ENCODE data around the gene GPR87.

Gene GPR87

DNA sequence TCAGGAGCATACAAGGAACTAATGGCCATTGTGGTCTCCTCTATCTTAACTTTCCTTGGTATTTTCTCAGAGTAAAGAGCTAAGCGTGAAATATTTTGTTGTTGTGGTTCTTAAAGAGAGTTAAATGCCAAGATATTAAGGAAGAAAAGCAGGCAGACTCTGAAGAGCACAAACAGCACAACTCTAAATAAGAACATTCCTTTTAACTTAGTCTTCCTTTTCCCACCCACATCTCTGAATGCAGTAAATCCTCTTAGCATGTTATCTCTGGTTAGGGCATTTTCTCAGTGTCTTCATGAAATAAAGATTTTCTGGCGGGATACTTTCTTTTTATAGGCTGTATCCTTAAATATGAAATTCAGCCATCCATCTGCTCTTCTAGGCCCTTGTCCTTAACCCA lies 1.5 kb downstream of the GPR87 start:
- no peak for DNase-seq

DNA sequence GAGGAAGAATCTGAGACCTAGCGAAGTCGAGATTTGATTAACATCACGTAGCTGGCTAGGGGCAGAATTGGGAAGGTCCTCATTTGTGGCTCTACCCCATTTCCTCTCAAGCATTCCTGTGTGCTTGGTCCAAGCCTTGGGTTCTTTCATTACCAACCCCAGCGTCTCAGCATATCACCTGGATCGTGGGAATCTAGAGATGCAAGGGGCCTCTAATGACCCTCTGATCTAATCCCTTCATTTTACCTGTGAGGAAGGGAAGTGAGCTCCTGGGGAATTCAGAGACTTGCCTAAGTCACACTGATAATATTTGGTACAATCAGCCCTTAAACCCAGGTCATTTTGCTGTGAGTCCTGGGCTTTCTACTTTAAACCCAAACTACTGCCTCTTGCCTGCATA lies 2.0 kb downstream of the GPR87 start:
- DNase-seq: no peak

DNA sequence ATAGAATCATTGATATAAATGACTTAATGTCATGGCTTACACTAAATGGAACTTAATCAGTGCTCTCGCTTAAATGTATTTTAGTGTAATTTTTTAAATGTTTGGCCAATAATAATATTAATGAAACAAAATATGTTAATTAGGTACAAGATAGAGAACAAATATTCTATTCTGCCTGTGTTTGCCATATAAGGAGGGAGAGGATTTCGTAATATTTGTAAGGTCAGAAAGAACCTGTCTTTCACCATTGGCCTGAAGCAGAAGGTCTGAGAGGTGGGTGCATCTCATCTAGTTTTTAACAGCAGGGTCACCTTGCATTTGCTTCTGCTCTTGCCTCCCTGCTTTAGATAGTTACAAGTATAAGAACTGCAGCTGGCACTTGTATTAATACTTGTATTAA lies 2.5 kb downstream of the GPR87 start:
- no peak for DNase-seq

GRCh38 chr3:151312972-151313371 lies 3.6 kb downstream of the GPR87 start:
- DNase-seq: no peak

GRCh38 chr3:151309566-151309965 lies 7.1 kb downstream of the GPR87 start:
- DNase-seq: no peak

- no peak for DNase-seq
Observed at GRCh38 chr3:151307583-151308488, 8.8 kb downstream of the GPR87 start.

- no peak for DNase-seq
Observed at GRCh38 chr3:151307131-151307530, 9.5 kb downstream of the GPR87 start.

DNA sequence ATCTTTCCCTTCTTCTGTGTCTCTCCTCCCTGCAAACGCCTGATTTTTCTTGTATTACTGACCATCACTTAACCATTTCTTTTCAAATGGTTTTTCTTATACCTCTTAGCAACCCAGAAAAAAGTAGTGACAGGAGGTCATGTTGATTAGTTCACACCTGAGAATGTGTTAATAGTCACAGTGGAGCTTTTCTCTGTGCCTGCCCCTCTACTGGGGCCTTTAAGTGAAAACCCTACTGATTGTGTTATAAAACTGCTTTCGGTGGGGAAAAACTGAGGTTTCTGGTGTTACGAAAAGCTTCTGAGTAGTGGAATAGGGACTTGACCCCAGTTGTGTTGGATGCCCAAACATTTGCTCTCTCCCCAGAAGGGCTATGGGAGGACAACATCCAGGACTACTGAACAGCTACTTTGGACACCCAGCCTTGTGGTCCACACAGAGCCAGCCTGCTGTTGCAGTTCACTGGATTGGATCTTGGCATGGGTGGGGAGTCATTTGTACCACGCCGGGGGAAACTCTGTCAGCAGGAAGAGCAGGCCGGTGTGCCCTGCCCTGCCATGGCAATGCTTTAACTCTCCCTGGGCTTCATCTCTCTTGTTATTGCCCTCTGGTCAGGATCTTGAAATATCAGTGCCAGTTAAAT lies 10.3 kb downstream of the GPR87 start:
- DNase-seq: no peak

DNA sequence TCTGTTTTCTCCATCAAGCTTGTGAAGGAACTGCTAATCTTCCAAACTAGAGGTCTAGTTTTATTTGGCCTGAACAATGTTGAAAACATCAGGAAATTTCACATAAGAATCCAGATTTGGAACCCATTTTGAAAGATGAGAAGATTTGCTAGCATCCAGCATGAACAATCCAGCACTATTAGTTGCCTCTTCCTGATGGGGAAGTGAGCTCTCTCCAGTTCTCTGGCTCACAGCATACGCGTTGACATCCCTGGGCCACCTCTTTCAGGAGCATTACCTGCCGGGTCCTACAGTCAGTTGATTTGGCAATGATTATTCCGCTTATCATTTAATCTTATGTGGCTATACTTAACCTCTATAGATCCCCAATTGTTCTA lies 10.9 kb downstream of the GPR87 start:
- DNase-seq: no peak

DNA sequence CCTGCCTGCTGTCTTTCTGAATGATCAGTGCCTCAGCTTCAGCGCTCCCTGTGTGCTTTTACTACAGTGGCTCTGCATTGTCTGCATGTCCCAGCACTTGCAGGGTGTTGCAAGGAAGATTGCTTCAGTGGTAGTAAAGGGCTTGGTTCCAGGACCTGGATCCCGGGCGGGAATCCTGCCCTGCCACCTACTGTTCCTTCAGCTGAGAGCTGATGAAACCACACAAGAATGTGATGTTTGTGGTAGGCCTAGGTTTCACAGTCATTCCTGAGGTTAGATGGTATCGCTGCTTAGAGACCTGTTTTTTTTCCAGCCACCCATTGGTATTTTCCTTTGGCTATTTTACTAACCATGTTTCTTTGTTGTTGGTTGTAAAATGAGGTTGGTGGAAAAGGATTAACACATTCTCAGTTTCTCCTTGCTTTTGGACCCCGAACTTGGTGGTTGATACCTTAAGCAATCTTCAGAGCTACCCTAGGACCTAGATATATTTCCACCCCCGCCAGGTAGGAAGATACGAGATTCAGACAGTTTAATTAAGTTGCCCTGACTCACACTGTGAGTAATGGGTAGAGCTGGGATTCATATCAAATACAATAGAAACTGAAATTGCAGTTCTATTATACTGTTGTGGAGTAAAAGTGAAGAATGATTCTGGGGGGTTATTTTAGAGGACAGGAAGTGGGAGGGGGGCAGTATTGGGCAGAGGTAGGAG lies 11.4 kb downstream of the GPR87 start:
- peak; percentile 4 for DNase-seq

GRCh38 chr3:151303751-151304150 lies 12.9 kb downstream of the GPR87 start:
- DNase-seq: no peak

- DNase-seq: no peak
Observed at GRCh38 chr3:151301787-151302186, 14.8 kb downstream of the GPR87 start.

- no peak for DNase-seq
Observed at GRCh38 chr3:151300539-151300938, 16.1 kb downstream of the GPR87 start.

- no peak for DNase-seq
Observed at GRCh38 chr3:151299006-151299405, 17.6 kb downstream of the GPR87 start.

DNA sequence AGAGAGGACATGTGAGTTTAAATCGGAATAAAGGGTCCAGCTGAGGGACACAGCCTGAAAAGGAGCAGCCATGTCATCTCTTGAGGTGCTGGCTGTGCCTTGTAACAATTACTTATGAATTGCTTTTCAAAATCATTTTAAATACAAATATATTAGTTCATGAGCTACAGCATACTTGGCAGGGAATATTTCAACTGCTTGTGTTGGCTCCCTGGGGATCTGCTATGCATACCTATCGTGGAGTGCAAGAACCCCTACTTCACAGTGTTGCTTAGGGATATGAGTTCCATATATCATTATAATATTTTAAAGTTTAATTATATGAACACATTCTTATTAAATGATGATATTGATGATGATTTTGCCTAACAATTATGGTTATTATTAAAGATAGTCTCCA lies 19.2 kb downstream of the GPR87 start:
- no peak for DNase-seq

- no peak for DNase-seq
Observed at GRCh38 chr3:151296226-151296625, 20.4 kb downstream of the GPR87 start.

DNA sequence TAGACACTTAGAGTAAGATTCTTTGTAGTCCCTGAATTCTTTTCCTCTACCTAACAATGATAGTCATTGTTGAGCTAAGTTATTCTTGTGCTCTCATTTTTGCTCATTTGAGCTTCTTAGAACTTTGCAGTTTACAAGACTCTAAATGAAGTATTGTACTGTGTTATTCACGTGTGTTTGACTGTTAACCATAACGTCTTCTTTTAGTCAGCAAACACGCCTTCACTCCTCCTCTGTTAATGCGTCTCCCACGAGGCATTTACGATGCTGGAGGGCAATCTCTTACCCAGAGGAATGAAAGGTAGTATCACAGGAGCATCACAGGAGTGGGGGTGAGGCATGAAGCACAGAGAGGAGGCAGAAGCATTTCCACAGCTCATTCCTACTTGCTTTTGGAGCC lies 23.5 kb downstream of the GPR87 start:
- no peak for DNase-seq

GRCh38 chr3:151290673-151291072 lies 25.9 kb downstream of the GPR87 start:
- no peak for DNase-seq

DNA sequence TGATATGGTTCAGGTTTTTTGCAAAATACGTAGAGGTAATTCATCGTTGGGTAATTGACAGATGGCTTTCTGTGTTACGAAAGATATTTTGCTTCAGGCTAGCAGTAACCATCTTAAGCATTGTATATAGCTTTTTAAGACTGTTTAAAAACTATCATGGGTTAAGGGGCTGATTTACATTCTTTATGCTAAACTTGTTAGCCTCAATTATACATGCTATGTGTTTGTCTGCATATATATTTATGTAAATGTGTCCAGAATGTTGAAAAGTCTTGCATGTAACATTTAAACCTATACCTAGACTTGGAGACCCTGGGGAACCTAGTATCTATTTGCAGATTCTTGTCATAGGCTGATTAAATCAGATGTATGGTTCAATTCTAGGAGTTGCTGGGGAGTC lies 27.2 kb downstream of the GPR87 start:
- DNase-seq: no peak

DNA sequence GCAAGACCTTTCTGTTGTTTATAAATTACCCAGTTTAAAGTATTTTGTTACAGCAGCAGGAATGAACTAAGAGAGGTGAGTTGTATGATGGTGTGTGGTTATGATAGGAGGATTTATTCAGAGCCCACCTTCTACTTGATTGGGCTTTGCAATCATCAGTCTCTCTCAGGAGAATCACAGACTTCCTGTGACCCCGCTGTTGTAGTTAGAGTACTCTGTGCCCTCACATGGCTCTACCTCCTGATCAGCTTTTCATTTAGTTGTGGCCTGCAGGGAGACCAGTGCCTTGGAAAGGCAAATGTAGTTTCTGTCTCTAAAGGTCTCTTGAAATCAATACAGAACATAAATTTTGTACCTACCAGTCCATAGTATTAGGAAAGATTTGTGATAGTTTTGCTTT lies 30.7 kb downstream of the GPR87 start:
- no peak for DNase-seq

DNA sequence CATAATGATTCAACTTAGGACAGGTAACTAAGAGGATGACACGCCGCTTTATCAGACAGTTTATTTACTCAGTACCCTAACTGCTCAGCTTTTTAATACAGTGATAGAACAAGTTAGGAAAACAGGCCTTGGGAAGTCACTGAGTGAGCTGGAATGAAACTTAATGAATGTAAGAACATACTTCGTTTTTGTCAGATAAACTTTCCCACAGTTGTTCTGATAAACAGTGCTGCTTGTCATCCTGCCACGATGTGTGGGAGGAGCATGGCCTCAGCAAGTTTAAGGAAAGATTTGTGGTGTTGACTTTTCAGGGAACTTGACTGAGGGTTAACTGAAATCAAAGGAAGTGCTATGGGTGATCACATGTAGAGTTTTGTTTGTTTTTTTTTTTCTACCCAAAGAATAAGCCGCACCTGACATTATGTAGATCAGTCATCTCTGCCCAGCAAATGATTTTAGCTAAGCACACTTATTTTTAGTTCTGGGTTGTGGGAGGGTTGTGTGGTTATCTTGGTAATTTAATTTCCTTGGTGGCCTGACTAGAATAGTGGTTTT lies 32.6 kb downstream of the GPR87 start:
- DNase-seq: peak; percentile 12

- peak; percentile 35 for DNase-seq
Observed at GRCh38 chr3:151283387-151283786, 33.2 kb downstream of the GPR87 start.

DNA sequence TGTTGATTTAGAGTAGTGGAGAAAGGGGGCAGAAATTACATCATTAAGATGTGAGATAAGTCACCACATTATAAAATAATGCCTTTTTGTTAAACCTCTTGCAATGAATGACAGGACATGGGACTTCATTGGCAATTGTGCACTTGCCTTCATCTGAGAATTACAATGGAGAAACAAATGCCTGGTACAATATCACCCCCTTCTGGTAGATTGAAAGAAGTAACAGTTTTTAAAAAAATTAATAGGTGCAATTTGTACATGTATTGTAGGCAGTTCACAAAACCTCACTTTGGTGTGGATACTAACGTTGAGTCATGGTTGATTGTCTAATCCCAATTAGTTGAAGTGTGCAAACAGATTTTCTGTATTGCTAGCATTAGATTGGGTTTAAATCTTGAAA lies 33.7 kb downstream of the GPR87 start:
- peak; percentile 64 for DNase-seq

Measured in central memory CD4-positive, alpha-beta T cell (primary cell).